Measurements from ENCODE around the gene INSYN2B. TPM values are rescaled to one million over a fixed set of nuclear protein-coding genes. Genes with fewer than 3 reads are reported as not detected.

INSYN2B gene
- total RNA-seq, 1 experiment from 2014 or later: 0.19 TPM

GRCh38 chr5:169897481-169897880 lies 82.8 kb downstream of the INSYN2B start:
- Mint-ChIP-seq H3K36me3 (ENCODE audit: insufficient read depth, unreplicated experiment) (no peaks in the 10 kb centered on the region), H3K27ac (ENCODE audit: low read depth, unreplicated experiment) (no peak overlapping the region), H3K4me3 (ENCODE audit: unreplicated experiment) (no peak overlapping the region), H3K9me3 (ENCODE audit: unreplicated experiment) (peaks cover 13% of the 10 kb centered on the region), H3K27me3 (ENCODE audit: insufficient read depth, unreplicated experiment) (no peaks in the 10 kb centered on the region), H3K4me1 (ENCODE audit: insufficient read depth, unreplicated experiment) (no peaks in the 10 kb centered on the region)
- no TSS peak for BruUV-seq (replicated peaks)
- no peak for TF ChIP-seq CTCF (IDR thresholded peaks at IDR 0.05; ENCODE audit: unreplicated experiment)
- CTCF ChIA-PET: interaction anchor here (0.5 to 0.7 kb wide), 2 partner anchors 48 to 158 kb away, joined by 3 to 4 read pairs; no protein-coding TSS in a partner anchor
- POLR2A ChIA-PET: no interaction called here
- intact Hi-C loops (cut with micrococcal nuclease): no loop called here
- no peak for DNase-seq (ENCODE audit: unreplicated experiment)

- no peak for DNase-seq (ENCODE audit: unreplicated experiment)
- H3K9me3 Mint-ChIP-seq (ENCODE audit: unreplicated experiment): peaks cover under 1% of the 10 kb centered on the region
- no peaks in the 10 kb centered on the region for H3K4me1 Mint-ChIP-seq (ENCODE audit: insufficient read depth, unreplicated experiment)
- no peak overlapping the region for H3K27ac Mint-ChIP-seq (ENCODE audit: low read depth, unreplicated experiment)
- intact Hi-C loops (cut with micrococcal nuclease): no loop called here
- ChIA-PET CTCF (interaction anchor here (0.6 to 1.0 kb wide), 3 partner anchors 43 to 529 kb away, joined by 3 to 4 read pairs (median 3); no protein-coding TSS in a partner anchor), POLR2A (no interaction called here)
- BruUV-seq (replicated peaks): no TSS peak
- TF ChIP-seq CTCF (IDR thresholded peaks at IDR 0.05; ENCODE audit: unreplicated experiment): no peak
- H3K36me3 Mint-ChIP-seq (ENCODE audit: insufficient read depth, unreplicated experiment): no peaks in the 10 kb centered on the region
- H3K4me3 Mint-ChIP-seq (ENCODE audit: unreplicated experiment): no peak overlapping the region
- no peaks in the 10 kb centered on the region for H3K27me3 Mint-ChIP-seq (ENCODE audit: insufficient read depth, unreplicated experiment)
Observed at GRCh38 chr5:169895926-169896325, 84.4 kb downstream of the INSYN2B start.

- H3K9me3 Mint-ChIP-seq (ENCODE audit: unreplicated experiment): no peaks in the 10 kb centered on the region
- H3K27me3 Mint-ChIP-seq (ENCODE audit: insufficient read depth, unreplicated experiment): no peaks in the 10 kb centered on the region
- CTCF ChIA-PET: interaction anchor here (0.6 kb wide), 1 partner anchor 1478 kb away, joined by 3 read pairs; no protein-coding TSS in a partner anchor
- BruUV-seq (replicated peaks): no TSS peak
- POLR2A ChIA-PET: no interaction called here
- TF ChIP-seq CTCF (IDR thresholded peaks at IDR 0.05; ENCODE audit: unreplicated experiment): no peak
- H3K4me3 Mint-ChIP-seq (ENCODE audit: unreplicated experiment): no peak overlapping the region
- no peak for DNase-seq (ENCODE audit: unreplicated experiment)
- intact Hi-C loops (cut with micrococcal nuclease): no loop called here
- no peak overlapping the region for H3K27ac Mint-ChIP-seq (ENCODE audit: low read depth, unreplicated experiment)
- H3K36me3 Mint-ChIP-seq (ENCODE audit: insufficient read depth, unreplicated experiment): no peaks in the 10 kb centered on the region
- no peaks in the 10 kb centered on the region for H3K4me1 Mint-ChIP-seq (ENCODE audit: insufficient read depth, unreplicated experiment)
Observed at GRCh38 chr5:169893571-169893970, 86.7 kb downstream of the INSYN2B start.

- Mint-ChIP-seq H3K27me3 (ENCODE audit: insufficient read depth, unreplicated experiment) (no peaks in the 10 kb centered on the region), H3K27ac (ENCODE audit: low read depth, unreplicated experiment) (no peak overlapping the region), H3K36me3 (ENCODE audit: insufficient read depth, unreplicated experiment) (no peaks in the 10 kb centered on the region)
Observed at GRCh38 chr5:169893010-169893409, 87.3 kb downstream of the INSYN2B start.

More at GRCh38 chr5:169893010-169893409, 87.3 kb downstream of the INSYN2B start:
- no peaks in the 10 kb centered on the region for H3K9me3 Mint-ChIP-seq (ENCODE audit: unreplicated experiment)
- no peaks in the 10 kb centered on the region for H3K4me1 Mint-ChIP-seq (ENCODE audit: insufficient read depth, unreplicated experiment)
- DNase-seq (ENCODE audit: unreplicated experiment): no peak
- ChIA-PET POLR2A (no interaction called here), CTCF (no interaction called here)
- no peak overlapping the region for H3K4me3 Mint-ChIP-seq (ENCODE audit: unreplicated experiment)
- intact Hi-C loops (cut with micrococcal nuclease): no loop called here
- BruUV-seq (replicated peaks): no TSS peak
- no peak for TF ChIP-seq CTCF (IDR thresholded peaks at IDR 0.05; ENCODE audit: unreplicated experiment)

Measured in MCF 10A (cell line).